ENCODE results near the gene KRT4.

- TF ChIP-seq, protein P1, sequence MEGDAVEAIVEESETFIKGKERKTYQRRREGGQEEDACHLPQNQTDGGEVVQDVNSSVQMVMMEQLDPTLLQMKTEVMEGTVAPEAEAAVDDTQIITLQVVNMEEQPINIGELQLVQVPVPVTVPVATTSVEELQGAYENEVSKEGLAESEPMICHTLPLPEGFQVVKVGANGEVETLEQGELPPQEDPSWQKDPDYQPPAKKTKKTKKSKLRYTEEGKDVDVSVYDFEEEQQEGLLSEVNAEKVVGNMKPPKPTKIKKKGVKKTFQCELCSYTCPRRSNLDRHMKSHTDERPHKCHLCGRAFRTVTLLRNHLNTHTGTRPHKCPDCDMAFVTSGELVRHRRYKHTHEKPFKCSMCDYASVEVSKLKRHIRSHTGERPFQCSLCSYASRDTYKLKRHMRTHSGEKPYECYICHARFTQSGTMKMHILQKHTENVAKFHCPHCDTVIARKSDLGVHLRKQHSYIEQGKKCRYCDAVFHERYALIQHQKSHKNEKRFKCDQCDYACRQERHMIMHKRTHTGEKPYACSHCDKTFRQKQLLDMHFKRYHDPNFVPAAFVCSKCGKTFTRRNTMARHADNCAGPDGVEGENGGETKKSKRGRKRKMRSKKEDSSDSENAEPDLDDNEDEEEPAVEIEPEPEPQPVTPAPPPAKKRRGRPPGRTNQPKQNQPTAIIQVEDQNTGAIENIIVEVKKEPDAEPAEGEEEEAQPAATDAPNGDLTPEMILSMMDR (IDR thresholded peaks at IDR 0.05; ENCODE audit: poor library complexity, severe bottlenecking): no peak
- TF ChIP-seq POLR2AphosphoS5 (IDR thresholded peaks at IDR 0.05) (no peak), EZH2 (IDR thresholded peaks at IDR 0.05; ENCODE audit: borderline replicate concordance, insufficient read depth, low read length, poor library complexity, severe bottlenecking) (no peak), TAF1 (IDR thresholded peaks at IDR 0.05; ENCODE audit: low read depth) (no peak), EP300 (conservative IDR thresholded peaks at IDR 0.05; ENCODE audit: poor library complexity, severe bottlenecking) (no peak), RAD21 (conservative IDR thresholded peaks at IDR 0.05) (no peak)
These were observed 18.1 kb downstream of the KRT4 start, which contains the start of gene KRT3 for GRCh38 chr12:52795694-52796428.

All from neural cell (in vitro differentiated cells).